ENCODE data around the gene REPS2. TPM values are rescaled to one million over a fixed set of nuclear protein-coding genes. Genes with fewer than 3 reads are reported as not detected.

Gene REPS2
- total and polyA plus RNA-seq, 4 donors = 8.0 to 18.4 (median 11.6) TPM

DNA sequence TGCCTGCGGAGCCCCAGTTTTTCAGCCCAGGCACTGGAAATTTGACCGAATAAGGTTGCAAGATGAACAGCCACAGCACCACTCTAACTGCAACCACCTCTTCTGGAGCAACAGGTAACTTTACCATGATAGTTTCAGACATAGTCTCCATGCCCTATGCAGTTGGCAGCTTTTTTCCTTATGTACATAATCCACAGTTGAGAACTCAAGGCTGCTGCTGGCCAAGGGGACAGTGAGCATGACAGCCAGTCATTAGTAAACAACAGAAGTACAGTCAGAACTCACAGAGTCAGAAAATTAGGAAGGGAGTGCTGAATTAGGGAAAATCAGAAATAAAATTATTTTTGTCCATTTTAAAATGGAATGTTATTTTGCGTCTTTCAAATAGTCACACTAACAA is 235.9 kb downstream of the REPS2 start:
- peaks cover 0 to 2% (median 0%) of the 10 kb centered on the region in 4 donors for H3K9me3 ChIP-seq (ENCODE audit: control insufficient read depth in 4 of 4, insufficient read depth in 3 of 4, low read length in 3 of 4)
- H3K36me3 ChIP-seq (ENCODE audit: control insufficient read depth in 4 of 4, insufficient read depth in 4 of 4, low read length in 4 of 4) = no peaks in the 10 kb centered on the region
- H3K27ac ChIP-seq (ENCODE audit: low read depth in 1 of 2, low read length in 1 of 2) = no peak overlapping the region
- H3K4me3 ChIP-seq = no peak overlapping the region
- WGBS, 2 donors = 86 to 94% methylated on average over 3 of the region's 3 CpGs
- no peak overlapping the region for H3K9ac ChIP-seq (ENCODE audit: insufficient read depth in 1 of 2, low read length in 2 of 2)
- no peak for TF ChIP-seq CTCF (IDR thresholded peaks at IDR 0.05; ENCODE audit: control extremely low read depth, extremely low read depth)
- peaks cover 2 to 27% (median 3%) of the 10 kb centered on the region in 3 donors for H3K27me3 ChIP-seq (ENCODE audit: control insufficient read depth in 3 of 3, insufficient read depth in 3 of 3, low read length in 2 of 3)
- ATAC-seq (ENCODE audit: insufficient read depth, low FRiP score) (no peak), DNase-seq (no peak)
- no peaks in the 10 kb centered on the region for H3K4me1 ChIP-seq (ENCODE audit: control insufficient read depth in 5 of 5, insufficient read depth in 5 of 5, low read length in 5 of 5)

DNA sequence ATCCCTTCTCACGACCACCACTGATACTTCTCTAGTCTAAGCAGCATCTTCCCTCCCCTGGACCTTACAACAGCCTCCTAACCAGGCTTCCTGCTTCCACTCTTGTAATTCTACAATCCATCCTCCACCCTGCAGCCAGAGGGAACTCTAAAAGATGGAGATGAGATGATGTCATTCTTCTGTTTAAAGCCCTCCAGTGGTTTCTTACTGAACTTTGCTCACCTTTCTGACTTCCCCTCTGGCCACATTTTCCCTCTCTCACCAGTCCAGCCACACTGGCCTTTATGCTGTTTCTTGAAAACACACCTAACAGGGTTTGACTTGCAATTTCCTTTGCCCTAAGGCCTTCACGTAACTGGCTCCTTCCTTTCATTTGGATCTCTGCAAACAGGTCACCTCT is 237.1 kb downstream of the REPS2 start:
- no peak overlapping the region for H3K27ac ChIP-seq (ENCODE audit: low read depth in 1 of 2, low read length in 1 of 2)
- 67 to 90% methylated on average over 2 of the region's 2 CpGs for WGBS, 2 donors
- no peak overlapping the region for H3K9ac ChIP-seq (ENCODE audit: insufficient read depth in 1 of 2, low read length in 2 of 2)
- DNase-seq (no peak), ATAC-seq (ENCODE audit: insufficient read depth, low FRiP score) (no peak)
- H3K27me3 ChIP-seq (ENCODE audit: control insufficient read depth in 3 of 3, insufficient read depth in 3 of 3, low read length in 2 of 3) = peaks cover 3 to 27% (median 4%) of the 10 kb centered on the region in 3 donors
- peaks cover 0 to 2% (median 0%) of the 10 kb centered on the region in 4 donors for H3K9me3 ChIP-seq (ENCODE audit: control insufficient read depth in 4 of 4, insufficient read depth in 3 of 4, low read length in 3 of 4)
- H3K4me3 ChIP-seq = no peak overlapping the region
- no peaks in the 10 kb centered on the region for H3K4me1 ChIP-seq (ENCODE audit: control insufficient read depth in 5 of 5, insufficient read depth in 5 of 5, low read length in 5 of 5)
- TF ChIP-seq CTCF (IDR thresholded peaks at IDR 0.05; ENCODE audit: control extremely low read depth, extremely low read depth) = no peak
- no peaks in the 10 kb centered on the region for H3K36me3 ChIP-seq (ENCODE audit: control insufficient read depth in 4 of 4, insufficient read depth in 4 of 4, low read length in 4 of 4)

DNA sequence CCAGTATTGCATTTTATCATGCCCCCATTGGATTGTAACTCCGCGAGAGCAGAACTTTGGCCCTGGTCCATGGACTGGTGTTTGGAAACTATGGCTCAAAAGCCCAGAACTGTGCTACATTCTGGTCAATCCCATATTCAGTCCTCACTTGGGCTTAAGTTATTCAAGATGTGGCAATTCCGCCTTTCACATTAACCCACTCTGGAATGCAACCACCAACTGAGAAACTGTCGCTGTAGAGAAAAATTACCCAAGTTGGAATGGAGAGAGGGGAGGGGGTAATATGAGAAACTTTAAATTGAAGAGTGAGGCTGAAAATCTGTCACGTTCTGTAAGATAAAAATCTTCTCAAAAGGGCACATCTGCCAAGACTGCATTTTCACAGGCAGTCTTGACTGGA is 239.0 kb downstream of the REPS2 start:
- no peak overlapping the region for H3K4me3 ChIP-seq
- no peak overlapping the region for H3K9ac ChIP-seq (ENCODE audit: insufficient read depth in 1 of 2, low read length in 2 of 2)
- peaks cover 0 to 2% (median 0%) of the 10 kb centered on the region in 4 donors for H3K9me3 ChIP-seq (ENCODE audit: control insufficient read depth in 4 of 4, insufficient read depth in 3 of 4, low read length in 3 of 4)
- no peak for TF ChIP-seq CTCF (IDR thresholded peaks at IDR 0.05; ENCODE audit: control extremely low read depth, extremely low read depth)
- ATAC-seq (ENCODE audit: insufficient read depth, low FRiP score) (no peak), DNase-seq (peak in 2 of 3 donors; percentile 20 to 30)
- H3K27ac ChIP-seq (ENCODE audit: low read depth in 1 of 2, low read length in 1 of 2) = no peak overlapping the region
- no peaks in the 10 kb centered on the region for H3K4me1 ChIP-seq (ENCODE audit: control insufficient read depth in 5 of 5, insufficient read depth in 5 of 5, low read length in 5 of 5)
- 81 to 93% methylated on average over 5 of the region's 5 CpGs for whole genome bisulfite sequencing, 2 donors
- peaks cover under 1 to 24% (median 4%) of the 10 kb centered on the region in 3 donors for H3K27me3 ChIP-seq (ENCODE audit: control insufficient read depth in 3 of 3, insufficient read depth in 3 of 3, low read length in 2 of 3)
- no peaks in the 10 kb centered on the region for H3K36me3 ChIP-seq (ENCODE audit: control insufficient read depth in 4 of 4, insufficient read depth in 4 of 4, low read length in 4 of 4)
